Memory B cell (primary cell): ENCODE measurements around the gene ACOXL.
A peak's percentile ranks its signal among the peaks of the same experiment; 100 is the strongest.

Experiments
- ATAC-seq: fragments of 150-1000 bp; cut with Tn5 transposase; 2 replicates; pipeline ENCODE4 v1.10.0; 2021; ENCODE audit warnings: low read depth, mild to moderate bottlenecking, moderate library complexity
- DNase-seq, 2 donors: peaks; one replicate each; pipeline ENCODE4 v3.0.0; 2022; ENCODE audit warnings: low spot score in 2 of 2
- H3K27ac Mint-ChIP-seq: one replicate; pipeline ENCODE4 v1.8.0; 2022; ENCODE audit warnings: mild to moderate bottlenecking, moderate library complexity, mixed read lengths
- H3K27me3 Mint-ChIP-seq: one replicate; pipeline ENCODE4 v1.8.0; 2022; ENCODE audit warnings: mixed read lengths
- H3K36me3 Mint-ChIP-seq: one replicate; pipeline ENCODE4 v1.8.0; 2022; ENCODE audit warnings: mild to moderate bottlenecking, mixed read lengths
- H3K4me1 Mint-ChIP-seq: one replicate; pipeline ENCODE4 v1.8.0; 2022; ENCODE audit warnings: mixed read lengths
- H3K4me3 Mint-ChIP-seq: one replicate; pipeline ENCODE4 v1.8.0; 2022; ENCODE audit warnings: mild to moderate bottlenecking, moderate library complexity, mixed read lengths
- H3K9me3 Mint-ChIP-seq: one replicate; pipeline ENCODE4 v1.8.0; 2022; ENCODE audit warnings: mixed read lengths

Gene ACOXL

GRCh38 chr2:110874453-110875383 lies 142.3 kb downstream of the ACOXL start:
- H3K27me3 Mint-ChIP-seq, result peaks cover 10% of the 10 kb centered on the region
- H3K4me1 Mint-ChIP-seq, result peaks cover 5% of the 10 kb centered on the region

GRCh38 chr2:110875384-110875725 lies 143.0 kb downstream of the ACOXL start:
- H3K4me1 Mint-ChIP-seq, result peaks cover 5% of the 10 kb centered on the region
- peaks cover 7% of the 10 kb centered on the region for H3K9me3 Mint-ChIP-seq
- peaks cover 4% of the 10 kb centered on the region for H3K36me3 Mint-ChIP-seq
- H3K4me3 Mint-ChIP-seq, result no peak overlapping the region
- no peak overlapping the region for H3K27ac Mint-ChIP-seq
- no peak for ATAC-seq
- no peak for DNase-seq
- peaks cover 10% of the 10 kb centered on the region for H3K27me3 Mint-ChIP-seq

More at GRCh38 chr2:110874453-110875383, 142.3 kb downstream of the ACOXL start:
- DNase-seq, result no peak
- Mint-ChIP-seq H3K36me3 (peaks cover 4% of the 10 kb centered on the region), H3K4me3 (peak overlapping the region; percentile 32), H3K9me3 (peaks cover 7% of the 10 kb centered on the region), H3K27ac (no peak overlapping the region)
- peak; percentile 72 for ATAC-seq

GRCh38 chr2:110876167-110876999 lies 144.0 kb downstream of the ACOXL start:
- Mint-ChIP-seq H3K4me1 (peaks cover 5% of the 10 kb centered on the region), H3K27ac (no peak overlapping the region), H3K4me3 (no peak overlapping the region), H3K9me3 (peaks cover 7% of the 10 kb centered on the region), H3K27me3 (peaks cover 7% of the 10 kb centered on the region), H3K36me3 (peaks cover 4% of the 10 kb centered on the region)
- DNase-seq (no peak), ATAC-seq (no peak)

GRCh38 chr2:110877031-110877827 lies 144.9 kb downstream of the ACOXL start:
- no peak overlapping the region for H3K27ac Mint-ChIP-seq
- ATAC-seq (no peak), DNase-seq (no peak)
- peaks cover 13% of the 10 kb centered on the region for H3K9me3 Mint-ChIP-seq
- peaks cover 9% of the 10 kb centered on the region for H3K27me3 Mint-ChIP-seq
- H3K36me3 Mint-ChIP-seq, result peaks cover 4% of the 10 kb centered on the region
- no peak overlapping the region for H3K4me3 Mint-ChIP-seq
- H3K4me1 Mint-ChIP-seq, result peaks cover 5% of the 10 kb centered on the region

- H3K27ac Mint-ChIP-seq, result no peak overlapping the region
- no peak overlapping the region for H3K4me3 Mint-ChIP-seq
- peaks cover 13% of the 10 kb centered on the region for H3K9me3 Mint-ChIP-seq
- DNase-seq (no peak), ATAC-seq (no peak)
- peaks cover 9% of the 10 kb centered on the region for H3K27me3 Mint-ChIP-seq
- peaks cover 5% of the 10 kb centered on the region for H3K4me1 Mint-ChIP-seq
- peaks cover 4% of the 10 kb centered on the region for H3K36me3 Mint-ChIP-seq
These were observed 145.8 kb downstream of the ACOXL start for GRCh38 chr2:110878150-110878549.

GRCh38 chr2:110881908-110882307 lies 149.5 kb downstream of the ACOXL start:
- Mint-ChIP-seq H3K4me3 (no peak overlapping the region), H3K36me3 (peaks cover 4% of the 10 kb centered on the region), H3K4me1 (no peaks in the 10 kb centered on the region), H3K9me3 (peaks cover 13% of the 10 kb centered on the region), H3K27me3 (peaks cover 9% of the 10 kb centered on the region), H3K27ac (no peak overlapping the region)
- ATAC-seq, result no peak
- DNase-seq, result no peak

- no peak for DNase-seq
- no peak for ATAC-seq
- H3K27me3 Mint-ChIP-seq, result peaks cover 8% of the 10 kb centered on the region
- H3K27ac Mint-ChIP-seq, result no peak overlapping the region
- H3K36me3 Mint-ChIP-seq, result no peaks in the 10 kb centered on the region
- peaks cover 10% of the 10 kb centered on the region for H3K9me3 Mint-ChIP-seq
- H3K4me3 Mint-ChIP-seq, result no peak overlapping the region
- H3K4me1 Mint-ChIP-seq, result no peaks in the 10 kb centered on the region
These were observed 151.0 kb downstream of the ACOXL start for GRCh38 chr2:110883406-110883805.

GRCh38 chr2:110885256-110885655 lies 152.9 kb downstream of the ACOXL start:
- Mint-ChIP-seq H3K4me3 (no peak overlapping the region), H3K27me3 (peaks cover 9% of the 10 kb centered on the region), H3K9me3 (peaks cover 6% of the 10 kb centered on the region), H3K36me3 (no peaks in the 10 kb centered on the region), H3K4me1 (no peaks in the 10 kb centered on the region), H3K27ac (no peak overlapping the region)
- no peak for ATAC-seq
- no peak for DNase-seq

- no peaks in the 10 kb centered on the region for H3K36me3 Mint-ChIP-seq
- peaks cover 9% of the 10 kb centered on the region for H3K27me3 Mint-ChIP-seq
- peaks cover 2% of the 10 kb centered on the region for H3K9me3 Mint-ChIP-seq
- no peak overlapping the region for H3K4me3 Mint-ChIP-seq
- no peaks in the 10 kb centered on the region for H3K4me1 Mint-ChIP-seq
- ATAC-seq (no peak), DNase-seq (no peak)
- H3K27ac Mint-ChIP-seq, result no peak overlapping the region
These were observed 154.6 kb downstream of the ACOXL start for GRCh38 chr2:110886826-110887573.

- no peak overlapping the region for H3K27ac Mint-ChIP-seq
- H3K9me3 Mint-ChIP-seq, result no peaks in the 10 kb centered on the region
- no peaks in the 10 kb centered on the region for H3K36me3 Mint-ChIP-seq
- no peak for ATAC-seq
- DNase-seq, result no peak
- no peak overlapping the region for H3K4me3 Mint-ChIP-seq
- peaks cover 9% of the 10 kb centered on the region for H3K27me3 Mint-ChIP-seq
- H3K4me1 Mint-ChIP-seq, result no peaks in the 10 kb centered on the region
These were observed 156.0 kb downstream of the ACOXL start for GRCh38 chr2:110888411-110888810.

- Mint-ChIP-seq H3K9me3 (peaks cover 10% of the 10 kb centered on the region), H3K4me1 (no peaks in the 10 kb centered on the region), H3K36me3 (peaks cover 2% of the 10 kb centered on the region), H3K27me3 (peaks cover 14% of the 10 kb centered on the region), H3K4me3 (no peak overlapping the region), H3K27ac (no peak overlapping the region)
- no peak for DNase-seq
- ATAC-seq, result no peak
These were observed 159.3 kb downstream of the ACOXL start for GRCh38 chr2:110891626-110892025.

- no peaks in the 10 kb centered on the region for H3K4me1 Mint-ChIP-seq
- no peak overlapping the region for H3K4me3 Mint-ChIP-seq
- DNase-seq, result no peak
- H3K27me3 Mint-ChIP-seq, result peaks cover 8% of the 10 kb centered on the region
- ATAC-seq, result no peak
- no peak overlapping the region for H3K27ac Mint-ChIP-seq
- H3K9me3 Mint-ChIP-seq, result peaks cover 11% of the 10 kb centered on the region
- peaks cover 2% of the 10 kb centered on the region for H3K36me3 Mint-ChIP-seq
These were observed 163.9 kb downstream of the ACOXL start for GRCh38 chr2:110896226-110896625.

- H3K36me3 Mint-ChIP-seq, result peaks cover 2% of the 10 kb centered on the region
- peaks cover 11% of the 10 kb centered on the region for H3K9me3 Mint-ChIP-seq
- no peaks in the 10 kb centered on the region for H3K4me1 Mint-ChIP-seq
- DNase-seq (no peak), ATAC-seq (no peak)
- peaks cover 9% of the 10 kb centered on the region for H3K27me3 Mint-ChIP-seq
- H3K4me3 Mint-ChIP-seq, result no peak overlapping the region
- H3K27ac Mint-ChIP-seq, result no peak overlapping the region
These were observed 165.6 kb downstream of the ACOXL start for GRCh38 chr2:110897966-110898365.
